K562 treated with DMSO at 1 percent for 12 hours (cell line): ENCODE data around the gene DEPDC1. TPM values are rescaled to one million over a fixed set of nuclear protein-coding genes. Genes with fewer than 3 reads are reported as not detected.

Experiments
- total RNA-seq: library from RNA; unstranded; fragments of 300-600 nt; gene quantifications from 2 replicates; pipeline ENCODE4 v1.2.3, GENCODE V29; 2022; ENCODE audit not compliant: insufficient read depth

Gene DEPDC1, protein sequence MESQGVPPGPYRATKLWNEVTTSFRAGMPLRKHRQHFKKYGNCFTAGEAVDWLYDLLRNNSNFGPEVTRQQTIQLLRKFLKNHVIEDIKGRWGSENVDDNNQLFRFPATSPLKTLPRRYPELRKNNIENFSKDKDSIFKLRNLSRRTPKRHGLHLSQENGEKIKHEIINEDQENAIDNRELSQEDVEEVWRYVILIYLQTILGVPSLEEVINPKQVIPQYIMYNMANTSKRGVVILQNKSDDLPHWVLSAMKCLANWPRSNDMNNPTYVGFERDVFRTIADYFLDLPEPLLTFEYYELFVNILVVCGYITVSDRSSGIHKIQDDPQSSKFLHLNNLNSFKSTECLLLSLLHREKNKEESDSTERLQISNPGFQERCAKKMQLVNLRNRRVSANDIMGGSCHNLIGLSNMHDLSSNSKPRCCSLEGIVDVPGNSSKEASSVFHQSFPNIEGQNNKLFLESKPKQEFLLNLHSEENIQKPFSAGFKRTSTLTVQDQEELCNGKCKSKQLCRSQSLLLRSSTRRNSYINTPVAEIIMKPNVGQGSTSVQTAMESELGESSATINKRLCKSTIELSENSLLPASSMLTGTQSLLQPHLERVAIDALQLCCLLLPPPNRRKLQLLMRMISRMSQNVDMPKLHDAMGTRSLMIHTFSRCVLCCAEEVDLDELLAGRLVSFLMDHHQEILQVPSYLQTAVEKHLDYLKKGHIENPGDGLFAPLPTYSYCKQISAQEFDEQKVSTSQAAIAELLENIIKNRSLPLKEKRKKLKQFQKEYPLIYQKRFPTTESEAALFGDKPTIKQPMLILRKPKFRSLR
- total RNA-seq, result 5.5 and 15.6 TPM in 2 replicates

DNA sequence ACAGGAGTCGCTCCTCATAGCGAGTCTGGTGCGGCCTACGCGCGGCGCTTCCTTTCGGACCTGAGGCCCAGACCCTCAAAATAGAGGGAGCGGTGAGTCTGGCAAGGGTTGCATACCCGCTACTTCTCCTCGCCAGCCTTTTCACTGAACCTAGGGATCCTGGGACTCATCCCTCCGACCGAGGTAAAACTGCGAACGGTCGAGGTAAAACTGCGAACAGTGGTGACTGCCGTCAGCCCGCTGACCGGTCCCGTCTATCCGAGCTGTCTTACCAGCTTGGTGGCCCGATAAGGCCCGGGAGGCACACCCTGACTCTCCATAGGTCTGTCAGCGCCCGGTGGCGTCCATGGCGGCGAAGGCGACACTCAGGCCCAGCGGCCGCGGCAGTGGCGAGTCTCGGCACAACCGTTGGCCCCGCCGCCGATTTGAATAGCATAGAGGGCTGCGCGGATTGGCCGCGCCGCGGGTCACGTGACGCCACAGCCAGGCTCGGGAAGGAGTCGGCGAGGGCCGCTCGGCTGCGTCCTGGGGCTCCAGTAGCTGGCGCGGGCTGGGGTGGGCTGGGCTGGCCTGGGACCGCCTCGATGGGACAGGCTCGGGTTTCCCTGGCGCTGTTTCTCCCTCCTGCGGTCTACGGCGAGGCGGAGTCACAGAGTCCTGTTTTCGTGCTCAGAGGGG, at the start of gene DEPDC1:
Gene DEPDC1 (minus strand): TSS at position 403 of the 678 bp plus-strand sequence. CDS start 83 bp downstream, at position 320.

DNA sequence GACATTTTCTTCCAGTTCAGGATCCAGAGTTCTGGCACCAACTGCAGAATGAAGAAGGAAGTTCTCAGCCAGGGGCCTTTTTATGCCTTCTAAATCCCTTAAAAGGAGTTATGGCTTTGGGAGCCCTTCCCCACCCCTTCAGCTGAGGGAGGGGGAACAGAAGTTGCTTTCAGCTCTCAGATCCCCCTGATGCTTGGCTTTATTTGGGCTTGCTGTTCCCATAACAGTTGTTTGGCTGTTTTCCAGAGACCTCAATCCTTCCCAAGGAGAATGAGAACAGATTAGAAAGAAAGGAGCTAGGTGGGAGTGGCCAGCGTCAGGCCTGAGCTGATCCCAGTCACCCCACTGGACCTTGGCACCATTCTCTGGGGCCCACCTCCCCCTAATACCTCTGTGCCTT, 47.0 kb downstream of the DEPDC1 start, which contains the start of gene RPE65:
Gene RPE65 (minus strand): TSS at position 54 of the 400 bp plus-strand sequence. CDS start 49 bp downstream, at position 5.

Other genes with a start within 250 kb of the DEPDC1 start
- not detected in 2 replicates for gene RPE65, start 47.1 kb downstream of the DEPDC1 start, total RNA-seq